MM.1S (cell line): ENCODE measurements around the gene ADK.

ENCODE experiments used
- CTCF ChIP-seq: fragments of 300-600 bp; sonication (generic); IDR thresholded peaks from 2 replicates; pipeline ENCODE4 v1.5.1; 2016; ENCODE audit warnings: antibody characterized with exemption, low read length, mixed read lengths
- EZH2 ChIP-seq: fragments of 300-600 bp; sonication (generic); optimal IDR thresholded peaks from 2 replicates; pipeline ENCODE3; 2017; ENCODE audit warnings: low read depth, mild to moderate bottlenecking, antibody characterized with exemption, low read length, mixed read lengths

- TF ChIP-seq CTCF (no peak), EZH2 (no peak)
Measured at GRCh38 chr10:74675484-74675883, 524.5 kb downstream of the ADK start.
